Right kidney (tissue), 1 donor: ENCODE results near the gene C5orf63.
"Not testable (repeated sequence)": the region's sequence is repeated elsewhere in the genome, so short reads cannot be mapped to it uniquely, and the experiment has no call there.

ENCODE experiments used
- DNase-seq: peaks from one replicate; pipeline ENCODE4 v3.0.0-alpha.2; 2016

C5orf63 gene

GRCh38 chr5:127076315-127077129 lies 3.2 kb upstream of the C5orf63 start:
- DNase-seq, result peak; percentile 30

DNA sequence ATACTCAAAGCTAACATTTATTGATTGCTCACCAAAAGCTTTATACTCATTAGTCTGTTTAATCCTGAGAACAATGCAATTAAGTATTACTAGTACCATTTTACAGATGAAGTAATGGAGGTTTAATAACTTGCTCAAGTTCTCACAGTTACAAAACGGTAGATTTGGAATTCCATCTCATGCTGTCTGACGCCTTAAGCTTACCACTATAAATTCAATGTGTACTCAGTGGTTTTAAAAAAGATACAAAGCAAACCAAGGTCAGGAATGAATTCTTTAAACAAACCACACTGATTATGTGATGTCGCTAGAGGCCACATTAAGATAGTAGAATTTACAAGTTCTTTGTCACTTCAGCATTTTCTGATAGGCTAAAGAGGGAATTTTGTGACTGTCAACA lies 1.2 kb upstream of the C5orf63 start:
- DNase-seq, result no peak

GRCh38 chr5:127070243-127070642 lies 3.1 kb downstream of the C5orf63 start:
- no peak for DNase-seq

- DNase-seq, result no peak
Measured at GRCh38 chr5:127068493-127069214, 4.6 kb downstream of the C5orf63 start.

DNA sequence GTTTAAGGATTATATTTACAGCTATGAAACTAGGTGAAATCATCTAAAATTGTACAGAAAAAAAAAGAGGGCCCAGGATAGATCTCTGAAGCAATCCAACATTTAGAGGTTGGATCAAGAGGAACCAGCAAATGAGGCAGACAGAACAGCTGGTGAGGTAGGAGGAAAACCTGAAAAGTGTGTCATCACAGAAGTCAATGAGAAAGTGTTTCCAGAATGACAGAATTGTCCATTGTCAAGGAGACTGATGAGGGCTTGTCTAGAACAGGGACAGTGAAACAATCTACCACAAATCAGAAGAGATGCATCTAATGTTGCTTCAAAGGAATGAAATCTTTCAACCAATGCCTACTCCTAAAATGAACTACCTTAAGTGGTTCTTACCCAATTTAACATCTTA lies 6.6 kb downstream of the C5orf63 start:
- no peak for DNase-seq

DNA sequence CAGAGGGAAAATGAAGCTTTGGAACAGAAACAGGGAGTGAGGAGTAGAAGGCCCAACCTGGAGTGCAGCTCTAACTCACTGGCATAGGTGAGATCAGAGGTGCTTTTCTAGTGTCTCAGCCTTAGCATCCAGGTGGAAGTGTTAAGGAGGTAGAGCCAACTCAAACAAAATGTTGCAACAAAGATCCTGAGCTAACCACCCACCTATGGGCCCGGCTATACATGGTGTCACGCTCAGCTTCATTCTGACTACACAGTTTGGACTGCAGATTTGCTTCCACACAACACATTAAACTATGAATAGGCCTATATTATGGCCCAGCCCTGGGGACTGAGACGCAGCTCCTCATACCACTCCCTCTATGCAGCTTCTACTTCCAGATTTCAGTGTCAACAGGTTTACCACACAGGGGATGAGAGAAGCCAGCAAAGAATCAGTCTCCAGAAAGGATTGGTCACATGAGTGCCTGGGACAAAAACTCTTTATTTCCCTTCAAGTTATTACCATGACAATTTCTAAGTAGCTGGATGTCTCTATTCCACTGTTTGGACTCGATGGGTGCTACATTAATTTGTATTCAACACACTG lies 9.0 kb downstream of the C5orf63 start:
- no peak for DNase-seq

- DNase-seq, result no peak
Measured at GRCh38 chr5:127063257-127063913, 9.9 kb downstream of the C5orf63 start.

DNA sequence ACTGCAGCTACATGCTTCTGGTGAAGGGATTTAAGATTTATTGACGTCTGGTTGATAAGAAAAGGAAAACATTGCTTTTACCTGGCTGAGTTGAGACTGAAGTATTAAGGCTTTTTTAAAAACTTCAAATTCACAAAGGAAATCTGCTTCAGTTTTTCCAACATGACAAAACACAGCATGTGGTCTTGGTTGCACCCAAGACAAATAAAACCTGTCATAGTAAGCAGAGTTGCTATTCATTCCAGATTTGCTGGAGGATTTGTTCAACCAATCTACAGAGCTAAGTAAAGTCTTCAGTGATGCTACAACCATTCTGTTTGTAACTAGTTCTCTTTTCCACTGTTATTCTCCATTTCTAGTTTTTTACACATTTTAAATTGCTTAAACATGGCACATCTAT lies 11.3 kb downstream of the C5orf63 start:
- DNase-seq, result no peak

GRCh38 chr5:127061537-127061936 lies 11.8 kb downstream of the C5orf63 start:
- DNase-seq, result no peak

DNA sequence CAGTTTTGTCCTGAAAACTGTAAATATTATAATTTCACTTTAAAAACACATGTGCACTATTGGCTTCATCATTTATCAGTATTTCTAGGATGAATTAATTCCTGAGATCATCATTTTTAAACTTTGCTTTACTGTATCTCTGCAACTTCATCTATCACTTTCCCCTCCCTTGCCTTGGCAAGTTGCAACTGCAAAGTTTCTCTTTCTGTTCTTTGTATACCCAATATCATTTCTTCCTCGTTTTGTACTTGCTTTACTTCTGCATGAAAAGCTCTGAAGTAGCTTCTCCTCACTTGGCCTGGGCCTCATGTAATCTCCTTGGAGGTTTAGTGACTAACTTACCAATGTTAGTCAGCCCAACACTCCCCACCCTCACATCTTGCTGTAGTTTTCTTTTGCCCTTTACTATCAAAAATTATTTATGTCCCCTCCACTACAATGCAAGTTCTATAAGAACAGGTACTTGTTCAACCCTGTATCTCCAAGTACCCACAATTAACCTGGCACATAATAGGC lies 12.8 kb downstream of the C5orf63 start:
- no peak for DNase-seq

- DNase-seq, result no peak
Measured at GRCh38 chr5:127056896-127057295, 16.4 kb downstream of the C5orf63 start.

DNA sequence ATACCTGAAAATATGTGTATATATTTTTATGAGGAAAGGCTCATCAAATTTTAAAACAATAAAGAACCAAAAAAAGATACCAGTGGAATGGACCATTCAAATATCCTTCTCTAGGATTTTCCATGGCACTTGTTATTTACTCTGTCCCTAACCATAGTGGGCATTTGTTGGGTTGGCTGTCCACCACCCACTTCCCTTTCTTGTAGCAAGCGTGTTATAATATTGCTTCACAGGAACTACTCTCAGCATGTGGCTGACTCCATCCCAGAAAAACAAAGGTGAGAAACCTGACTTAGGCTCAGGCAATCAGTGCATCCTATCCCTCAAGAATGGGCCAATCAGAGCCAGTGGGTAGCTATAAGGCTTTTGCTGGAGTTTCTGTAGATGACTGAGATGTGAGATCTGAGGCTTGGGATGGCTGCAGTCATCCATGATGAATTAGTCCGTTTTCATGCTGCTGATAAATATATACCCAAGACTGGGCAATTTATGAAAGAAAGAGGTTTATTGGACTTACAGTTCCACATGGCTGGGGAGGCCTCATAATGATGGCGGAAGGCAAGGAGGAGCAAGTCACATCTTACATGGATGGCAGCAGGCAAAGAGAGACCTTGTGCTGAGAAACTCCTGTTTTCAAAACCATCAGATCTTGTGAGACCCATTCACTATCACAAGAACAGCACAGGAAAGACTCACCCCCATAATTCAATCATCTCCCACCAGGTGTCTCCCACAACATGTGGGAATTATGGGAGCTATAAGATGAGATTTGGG lies 17.2 kb downstream of the C5orf63 start:
- DNase-seq, result no peak

GRCh38 chr5:127053551-127053950 lies 19.8 kb downstream of the C5orf63 start:
- DNase-seq, result not testable (repeated sequence)

GRCh38 chr5:127053049-127053448 lies 20.3 kb downstream of the C5orf63 start:
- no peak for DNase-seq

- no peak for DNase-seq
Measured at GRCh38 chr5:127051591-127051990, 21.7 kb downstream of the C5orf63 start.

DNA sequence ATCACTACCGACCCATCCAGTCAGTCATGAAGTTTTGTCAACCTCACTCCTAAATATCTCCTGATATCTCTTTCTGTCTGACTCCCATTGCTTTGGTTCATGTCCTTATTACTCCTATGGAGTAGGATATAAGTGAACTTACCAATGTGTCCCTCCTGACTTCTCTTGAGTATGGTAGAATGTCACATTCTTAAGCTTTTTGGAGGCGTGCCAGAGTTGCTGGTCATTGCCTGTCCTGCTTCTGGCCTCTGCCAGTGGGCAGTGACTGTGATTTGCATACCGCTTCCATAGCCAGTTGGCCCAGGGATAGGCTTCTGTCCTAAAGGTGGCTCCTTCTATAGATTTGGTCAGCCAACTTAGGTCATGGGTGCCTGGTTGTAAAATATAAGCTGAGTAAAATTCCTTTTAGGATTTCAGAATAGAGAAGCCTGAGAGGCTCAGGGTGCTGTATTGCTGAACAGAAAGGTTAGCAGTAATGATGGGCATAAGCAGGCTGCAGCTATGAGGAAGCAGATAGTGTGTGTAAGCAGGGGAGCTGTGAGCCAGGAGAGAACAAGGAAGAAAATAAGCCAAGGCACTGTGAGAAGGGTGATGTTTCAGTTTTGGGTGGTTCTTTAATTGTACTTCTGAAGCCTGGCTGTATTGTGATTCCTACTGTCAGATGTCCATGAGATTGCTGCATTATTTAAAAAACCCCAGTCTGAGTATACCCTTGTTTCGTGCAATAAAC lies 26.8 kb downstream of the C5orf63 start:
- DNase-seq, result no peak

- DNase-seq, result no peak
Measured at GRCh38 chr5:127042593-127042992, 30.7 kb downstream of the C5orf63 start.

DNA sequence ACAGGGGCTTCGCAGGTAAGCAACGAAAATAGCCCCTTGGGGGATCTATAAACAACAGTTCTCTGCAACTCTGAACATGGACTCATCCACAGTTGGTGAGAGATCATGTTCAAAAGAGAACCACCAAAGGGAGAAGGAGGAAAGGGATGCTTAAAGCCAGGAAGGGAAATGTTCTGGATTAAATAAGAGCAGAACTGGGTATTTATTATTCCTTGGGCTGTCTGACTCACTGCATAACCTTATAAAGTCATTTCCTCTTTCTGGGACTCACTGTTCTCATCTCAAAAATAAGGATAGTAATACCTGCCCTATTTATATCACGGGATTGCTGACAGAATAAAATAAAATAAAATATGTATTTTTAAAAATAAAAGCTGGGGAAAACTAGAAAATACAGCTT lies 31.7 kb downstream of the C5orf63 start:
- no peak for DNase-seq

GRCh38 chr5:127040796-127041520 lies 32.3 kb downstream of the C5orf63 start:
- no peak for DNase-seq

GRCh38 chr5:127038550-127038949 lies 34.8 kb downstream of the C5orf63 start:
- DNase-seq, result no peak

GRCh38 chr5:127031863-127032232 lies 41.5 kb downstream of the C5orf63 start:
- DNase-seq, result no peak
